Renal cortical epithelial cell (primary cell): ENCODE measurements around the gene POLD4. TPM values are rescaled to one million over a fixed set of nuclear protein-coding genes. Genes with fewer than 3 reads are reported as not detected.

Experiments
- DNase-seq: peaks from one replicate; pipeline ENCODE4 v3.0.0-alpha.2; 2011; ENCODE audit warnings: low read depth
- total RNA-seq: library from RNA; depleted of rRNA; stranded (reverse); fragments of >200 nt; gene quantifications from 2 replicates; pipeline ENCODE4 v1.2.3, GENCODE V29; 2014

Gene POLD4
- total RNA-seq, 1 donor from 2014 or later = 43.9 TPM

- DNase-seq = no peak
Measured at GRCh38 chr11:67316882-67317204, 36.5 kb downstream of the POLD4 start.

DNA sequence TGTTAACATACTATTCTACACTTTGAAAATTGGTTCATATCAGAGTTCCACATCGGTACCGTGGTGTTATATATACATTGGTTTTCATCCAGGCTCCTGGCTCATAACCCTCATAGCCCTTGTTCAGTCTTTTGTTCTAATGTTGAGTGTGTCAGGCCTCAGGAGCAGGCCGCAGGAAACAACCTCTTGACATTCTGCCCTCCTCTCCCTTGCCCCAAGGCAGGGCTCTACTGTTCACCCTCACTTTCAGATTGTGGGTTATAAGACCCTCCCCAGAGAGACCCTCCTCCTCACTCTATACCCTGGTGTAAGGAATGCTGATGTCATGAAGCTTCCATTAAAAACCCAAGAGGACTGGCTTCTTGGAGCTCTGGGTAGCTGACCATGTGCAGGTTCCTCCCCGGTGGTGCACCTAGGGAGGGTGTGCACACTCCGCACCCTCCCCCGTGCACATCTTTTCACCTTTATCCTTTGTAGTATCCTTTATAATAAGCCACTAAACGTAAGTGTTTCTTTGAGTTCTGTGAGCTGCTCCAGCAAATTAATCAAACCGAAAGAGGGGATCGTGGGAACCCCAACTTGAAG, 37.9 kb downstream of the POLD4 start:
- DNase-seq = no peak

- no peak for DNase-seq
Measured at GRCh38 chr11:67314218-67314617, 39.1 kb downstream of the POLD4 start.

- no peak for DNase-seq
Measured at GRCh38 chr11:67313125-67313890, 40.0 kb downstream of the POLD4 start.

- DNase-seq = peak; percentile 33
Measured at GRCh38 chr11:67312187-67313021, 40.9 kb downstream of the POLD4 start.

- no peak for DNase-seq
Measured at GRCh38 chr11:67311556-67312082, 41.7 kb downstream of the POLD4 start.

DNA sequence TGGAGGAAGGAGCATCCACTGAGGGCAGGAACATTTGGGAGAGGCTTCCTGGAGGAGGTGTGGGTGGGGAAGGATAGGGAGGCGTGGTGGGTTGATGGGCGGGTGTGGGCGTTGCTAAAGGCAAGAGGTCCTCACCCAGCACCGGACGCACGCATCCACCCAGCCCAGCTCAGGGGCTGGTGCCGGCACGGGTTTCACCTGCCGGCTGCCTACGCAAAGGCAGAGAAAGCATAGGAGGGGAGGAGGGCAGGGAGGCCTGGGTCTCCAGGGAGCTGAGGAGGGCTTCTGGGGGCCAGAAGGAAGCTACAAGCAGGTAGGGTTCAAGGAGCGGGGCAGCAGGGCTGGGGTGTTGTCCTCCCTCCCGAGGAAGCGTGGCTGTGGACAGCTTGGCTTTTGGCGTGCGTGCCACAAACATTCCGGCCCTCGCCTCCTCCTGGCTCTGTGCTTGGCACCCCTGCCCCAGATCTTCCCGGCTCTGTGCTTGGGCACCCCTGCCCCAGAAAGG, 42.2 kb downstream of the POLD4 start:
- DNase-seq = no peak

DNA sequence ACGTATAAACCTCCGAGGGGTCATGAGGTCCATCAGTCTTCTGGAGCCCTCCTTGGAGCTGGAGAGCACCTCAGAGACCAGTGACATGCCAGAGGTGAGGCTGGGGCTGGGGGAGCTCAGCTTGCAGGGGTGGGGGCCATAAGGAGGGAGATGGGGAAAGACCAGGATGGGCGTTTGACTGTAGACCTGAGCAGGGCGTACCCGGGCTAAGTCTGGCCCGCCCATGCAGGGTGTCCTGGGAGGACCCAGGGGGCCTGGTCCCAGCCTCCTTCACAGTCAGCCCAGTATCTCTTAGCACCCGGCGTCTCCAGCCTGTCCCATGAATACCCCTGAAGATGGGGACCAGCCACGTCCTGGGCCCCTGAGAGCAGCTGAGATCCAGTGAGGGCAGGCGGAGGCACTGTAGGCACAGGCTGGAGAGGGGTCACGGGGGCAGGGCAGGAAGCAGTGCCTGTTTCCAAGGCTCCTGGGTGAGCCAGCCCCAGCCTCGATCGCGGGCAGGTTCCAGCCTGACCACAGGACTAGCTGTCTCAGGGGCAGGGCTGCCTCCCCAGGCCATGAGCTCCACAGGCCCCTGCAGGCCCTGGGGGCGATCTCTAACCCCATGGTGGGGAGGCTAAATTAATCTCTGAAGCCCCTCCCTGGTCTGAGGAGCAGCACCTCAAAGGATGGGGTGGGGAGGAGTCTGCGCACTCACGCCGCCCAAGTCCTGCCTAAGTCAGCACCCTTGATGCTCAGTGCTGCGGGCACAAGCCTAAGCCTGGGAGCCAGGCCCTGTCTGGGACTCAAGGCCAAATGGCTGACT, 42.9 kb downstream of the POLD4 start:
- DNase-seq = no peak

GRCh38 chr11:67309661-67310061, 43.7 kb downstream of the POLD4 start:
- DNase-seq = no peak

DNA sequence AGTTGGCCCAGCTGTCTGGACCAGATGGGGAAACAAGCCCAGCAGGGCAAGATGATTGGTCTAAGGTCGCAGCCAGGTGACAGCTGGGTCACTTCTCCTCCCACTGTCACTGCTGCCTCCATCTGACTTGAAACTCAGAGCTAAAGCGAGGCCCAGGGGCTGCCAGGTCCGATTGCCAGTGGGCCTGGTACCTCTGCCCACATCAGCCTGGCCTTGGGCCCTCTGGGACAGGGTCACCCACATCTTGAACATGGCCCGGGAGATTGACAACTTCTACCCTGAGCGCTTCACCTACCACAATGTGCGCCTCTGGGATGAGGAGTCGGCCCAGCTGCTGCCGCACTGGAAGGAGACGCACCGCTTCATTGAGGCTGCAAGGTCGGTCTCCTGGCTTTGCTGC, 44.2 kb downstream of the POLD4 start:
- DNase-seq = no peak

- no peak for DNase-seq
Measured at GRCh38 chr11:67308031-67308866, 45.1 kb downstream of the POLD4 start.

DNA sequence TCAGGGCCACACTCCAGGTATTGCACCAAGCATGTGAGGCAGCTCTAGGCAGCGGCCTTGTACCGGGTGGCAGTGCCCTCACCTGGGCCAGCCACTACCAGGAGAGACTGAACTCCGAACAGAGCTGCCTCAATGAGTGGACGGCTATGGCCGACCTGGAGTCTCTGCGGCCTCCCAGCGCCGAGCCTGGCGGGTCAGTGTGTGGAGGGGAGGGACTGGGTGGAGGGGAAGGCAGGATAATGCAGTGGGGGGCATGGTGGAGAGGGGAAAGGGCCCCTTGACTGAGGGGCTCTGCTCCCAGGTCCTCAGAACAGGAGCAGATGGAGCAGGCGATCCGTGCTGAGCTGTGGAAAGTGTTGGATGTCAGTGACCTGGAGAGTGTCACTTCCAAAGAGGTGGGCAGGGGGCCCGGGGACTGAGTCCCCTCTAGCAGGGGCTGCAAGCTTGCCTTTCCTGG, 45.8 kb downstream of the POLD4 start:
- DNase-seq = no peak

GRCh38 chr11:67306769-67307544, 46.4 kb downstream of the POLD4 start:
- no peak for DNase-seq

DNA sequence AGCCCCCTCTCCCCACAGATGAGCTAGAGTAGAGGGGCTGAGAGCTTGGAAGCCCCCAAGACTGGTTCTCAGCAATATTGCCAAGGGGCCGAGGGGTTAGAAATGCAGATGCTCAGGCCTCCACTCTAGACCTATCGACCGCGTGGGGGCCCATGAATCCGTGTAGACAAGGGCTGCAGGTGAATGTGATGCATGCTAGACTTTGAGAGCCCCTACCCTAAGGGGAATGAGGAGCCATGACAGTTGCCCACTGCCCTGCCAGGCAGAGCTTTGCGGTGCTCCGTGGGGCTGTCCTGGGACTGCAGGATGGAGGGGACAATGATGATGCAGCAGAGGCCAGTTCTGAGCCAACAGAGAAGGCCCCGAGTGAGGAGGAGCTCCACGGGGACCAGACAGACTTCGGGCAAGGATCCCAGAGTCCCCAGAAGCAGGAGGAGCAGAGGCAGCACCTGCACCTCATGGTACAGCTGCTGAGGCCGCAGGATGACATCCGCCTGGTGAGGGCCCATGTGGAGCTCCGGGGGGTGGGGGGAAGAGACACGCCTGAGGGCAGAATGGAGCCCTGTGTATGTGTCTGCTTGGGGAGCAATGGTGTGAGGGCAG, 48.7 kb downstream of the POLD4 start:
- no peak for DNase-seq

DNA sequence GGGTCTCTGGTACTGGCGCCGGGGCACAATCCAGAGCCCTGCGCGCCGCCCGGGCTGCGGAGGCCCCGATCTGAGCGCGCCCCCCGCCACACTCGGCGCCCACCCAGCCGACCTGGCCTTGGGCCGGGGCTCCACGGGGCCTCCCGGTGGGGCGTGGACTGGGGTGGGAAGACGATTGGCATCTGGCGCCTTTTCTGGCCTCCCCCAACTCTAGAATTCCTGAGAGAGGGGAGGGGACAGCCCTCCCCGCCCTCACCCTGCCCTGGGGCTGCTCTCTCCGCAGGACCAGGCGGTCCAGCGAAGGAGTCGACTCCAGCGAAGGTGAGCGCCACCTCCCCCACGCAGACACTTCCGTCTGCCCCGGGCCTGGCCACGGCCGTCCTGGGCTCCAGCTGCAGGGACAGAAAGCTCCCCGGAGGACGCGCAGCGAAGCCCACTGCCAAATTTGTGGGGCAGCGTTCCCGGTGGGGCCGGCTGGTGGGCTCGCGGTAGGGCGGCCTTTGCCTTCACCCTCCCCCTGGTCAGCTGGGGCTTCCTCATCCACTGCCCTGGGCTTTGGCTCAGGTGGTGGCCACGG, 49.4 kb downstream of the POLD4 start:
- DNase-seq = no peak

DNA sequence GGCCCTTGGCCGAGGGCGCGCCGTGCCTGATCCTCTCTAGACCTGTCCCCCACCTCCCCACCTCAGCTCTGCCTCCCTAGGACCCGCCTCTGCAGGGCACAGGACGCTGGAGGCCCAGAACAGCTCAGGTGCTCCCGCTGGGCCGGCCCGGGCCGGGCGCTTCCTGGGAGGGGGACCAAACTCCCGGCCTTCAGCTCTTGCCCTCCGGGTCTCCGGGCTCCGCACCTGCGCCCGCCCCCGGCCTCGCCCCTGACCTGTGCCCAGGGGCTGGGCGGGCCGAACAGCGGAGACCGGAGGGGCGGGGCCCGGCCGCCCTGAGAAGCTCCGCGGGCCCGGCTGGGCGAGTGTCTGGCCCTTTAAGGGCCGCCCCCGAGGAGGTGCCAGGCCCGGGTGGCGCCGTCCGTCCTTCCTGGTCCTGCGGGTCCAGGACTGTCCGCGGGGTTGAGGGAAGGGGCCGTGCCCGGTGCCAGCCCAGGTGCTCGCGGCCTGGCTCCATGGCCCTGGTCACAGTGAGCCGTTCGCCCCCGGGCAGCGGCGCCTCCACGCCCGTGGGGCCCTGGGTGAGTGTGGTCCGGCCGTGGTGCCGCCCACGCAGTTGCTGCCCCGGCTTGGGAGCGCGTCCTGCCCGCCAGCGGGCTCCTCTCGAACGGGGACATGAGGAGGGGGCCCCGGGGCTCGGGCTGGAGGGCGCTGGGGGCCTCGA, 50.1 kb downstream of the POLD4 start, which contains the start of gene SSH3:
Gene SSH3, plus strand, starts transcription at position 399 of the 703 bp plus-strand sequence. Its CDS starts 96 bp downstream, at position 495.
- peak; percentile 25 for DNase-seq

GRCh38 chr11:67302571-67303131, 50.7 kb downstream of the POLD4 start:
- DNase-seq = peak; percentile 25
